BLaER1 treated with 17β-estradiol and CSF1 and Interleukin-3, amounts not matched to agents 10 nM and 100 nM (cell line): ENCODE results near the gene CUX1.
A peak's percentile ranks its signal among the peaks of the same experiment; 100 is the strongest.

Source experiments
- H3K27ac ChIP-seq, 11 experiments: shearing (Covaris generic); formaldehyde crosslinking; 2 replicates each; pipeline ENCODE4 v1.8.1; 2022
- H3K27me3 ChIP-seq, 11 experiments: shearing (Covaris generic); formaldehyde crosslinking; 2 replicates each; pipeline ENCODE4 v1.8.1; 2022
- H3K36me3 ChIP-seq, 11 experiments: shearing (Covaris generic); formaldehyde crosslinking; 2 replicates each; pipeline ENCODE4 v1.8.1; 2022
- H3K4me1 ChIP-seq, 10 experiments: shearing (Covaris generic); formaldehyde crosslinking; 2 replicates each; pipeline ENCODE4 v1.8.1; 2022
- H3K4me2 ChIP-seq, 11 experiments: shearing (Covaris generic); formaldehyde crosslinking; 2 replicates each; pipeline ENCODE4 v1.8.1; 2022
- H3K4me3 ChIP-seq, 10 experiments: shearing (Covaris generic); formaldehyde crosslinking; 2 replicates each; pipeline ENCODE4 v1.8.1; 2022
- H3K9ac ChIP-seq, 11 experiments: shearing (Covaris generic); formaldehyde crosslinking; 2 replicates each; pipeline ENCODE4 v1.8.1; 2022
- H3K9me3 ChIP-seq, 11 experiments: shearing (Covaris generic); formaldehyde crosslinking; replicated peaks in 1 of 11; 2 replicates each; pipeline ENCODE4 v1.8.1; 2022
- H4K20me1 ChIP-seq, 11 experiments: shearing (Covaris generic); formaldehyde crosslinking; 2 replicates each; pipeline ENCODE4 v1.8.1; 2022
- Cebpa-rat ChIP-seq, 11 experiments: shearing (Covaris generic); IDR thresholded peaks; 2 replicates each; pipeline ENCODE4 v1.8.1; 2022

The CUX1 gene

DNA sequence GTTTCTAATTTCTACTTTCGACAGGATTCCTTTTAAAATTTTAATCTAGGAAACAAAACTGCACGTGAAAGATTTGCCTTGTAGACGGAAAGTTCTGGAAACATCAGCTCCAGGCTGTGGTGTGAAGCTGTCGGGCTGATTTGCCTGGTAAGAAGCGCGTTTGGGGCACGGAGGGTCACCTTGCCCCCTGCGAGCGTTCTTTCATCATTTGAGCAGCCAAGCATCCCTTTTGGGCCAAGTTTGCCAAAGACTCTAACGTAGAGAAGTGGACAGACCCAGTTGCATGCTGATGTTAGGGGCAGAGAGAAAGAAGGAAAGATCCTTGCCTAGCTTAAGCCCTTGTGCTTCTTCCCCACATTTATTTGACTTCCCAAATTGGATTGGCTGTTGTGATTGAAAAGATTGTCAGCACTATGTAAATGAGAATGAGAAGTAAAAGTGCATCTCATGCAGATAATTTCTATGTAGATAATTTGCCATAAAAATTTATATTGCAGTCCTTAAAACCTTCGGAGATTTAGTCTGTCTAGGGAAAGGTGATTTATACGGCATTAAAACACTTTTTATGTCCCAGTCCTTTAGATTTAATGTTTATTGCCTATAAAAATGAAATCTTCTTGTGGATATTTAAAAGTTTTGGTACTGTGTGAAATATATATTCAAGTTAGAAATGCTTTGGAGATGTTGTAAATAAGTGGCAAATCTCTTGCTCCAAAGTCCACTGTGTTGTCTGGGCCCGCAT is 76.1 kb downstream of the CUX1 start:
- Histone ChIP-seq H3K9ac (no peak overlapping the region; a peak in 1 of 22 replicates), H4K20me1 (peaks cover 97 to 100% (median 100%) of the 10 kb centered on the region in 11 experiments), H3K27ac (peak overlapping the region in 2 of 11 experiments; percentile 7 to 18; a peak in 2 of 22 replicates), H3K36me3 (peaks cover 0 to 17% (median 5%) of the 10 kb centered on the region in 11 experiments; a peak in 14 of 22 replicates), H3K4me2 (peak overlapping the region in 5 of 11 experiments; percentile 2 to 75 (median 60); a peak in 6 of 22 replicates), H3K9me3 (no peaks in the 10 kb centered on the region), H3K27me3 (no peaks in the 10 kb centered on the region), H3K4me1 (peaks cover 74 to 94% (median 88%) of the 10 kb centered on the region in 10 experiments), H3K4me3 (no peak overlapping the region)
- no peak for TF ChIP-seq Cebpa-rat (IDR thresholded peaks at IDR 0.05)

- peak overlapping the region; percentile 24 to 72 (median 49) for H3K4me2 ChIP-seq
- peaks cover 97 to 100% (median 100%) of the 10 kb centered on the region in 11 experiments for H4K20me1 ChIP-seq
- H3K9me3 ChIP-seq: no peaks in the 10 kb centered on the region
- peaks cover 0 to 33% (median 15%) of the 10 kb centered on the region in 11 experiments; a peak in 14 of 22 replicates for H3K36me3 ChIP-seq
- no peaks in the 10 kb centered on the region for H3K27me3 ChIP-seq
- H3K4me3 ChIP-seq: no peak overlapping the region
- 0 out of 22 replicates have a peak overlapping the region, but pooled peaks of 1 of the 11 experiments have one; percentile 8 for H3K9ac ChIP-seq
- peak overlapping the region in 1 of 11 experiments; percentile 21; a peak in 1 of 22 replicates for H3K27ac ChIP-seq
- peaks cover 56 to 93% (median 74%) of the 10 kb centered on the region in 10 experiments for H3K4me1 ChIP-seq
- TF ChIP-seq Cebpa-rat (IDR thresholded peaks at IDR 0.05): no peak
Measured at GRCh38 chr7:101896316-101896715, 78.9 kb downstream of the CUX1 start.

GRCh38 chr7:101896941-101897340 is 79.5 kb downstream of the CUX1 start:
- no peak overlapping the region for H3K4me3 ChIP-seq
- peaks cover 97 to 100% (median 100%) of the 10 kb centered on the region in 11 experiments; a peak in 21 of 22 replicates for H4K20me1 ChIP-seq
- no peaks in the 10 kb centered on the region for H3K9me3 ChIP-seq
- H3K4me2 ChIP-seq: peak overlapping the region; percentile 24 to 72 (median 49); a peak in 18 of 22 replicates
- peaks cover 54 to 93% (median 73%) of the 10 kb centered on the region in 10 experiments for H3K4me1 ChIP-seq
- H3K27me3 ChIP-seq: no peaks in the 10 kb centered on the region
- peaks cover 0 to 35% (median 19%) of the 10 kb centered on the region in 11 experiments; a peak in 15 of 22 replicates for H3K36me3 ChIP-seq
- no peak for TF ChIP-seq Cebpa-rat (IDR thresholded peaks at IDR 0.05)
- peak overlapping the region in 3 of 11 experiments; percentile 1 to 39 (median 8); a peak in 2 of 22 replicates for H3K27ac ChIP-seq
- H3K9ac ChIP-seq: 0 out of 22 replicates have a peak overlapping the region, but pooled peaks of 2 of the 11 experiments have one; percentile 2 to 8

GRCh38 chr7:101898106-101898505 is 80.7 kb downstream of the CUX1 start:
- no peaks in the 10 kb centered on the region for H3K27me3 ChIP-seq
- H3K36me3 ChIP-seq: peaks cover 0 to 43% (median 29%) of the 10 kb centered on the region in 11 experiments; a peak in 15 of 22 replicates
- TF ChIP-seq Cebpa-rat (IDR thresholded peaks at IDR 0.05): no peak
- peaks cover 47 to 86% (median 66%) of the 10 kb centered on the region in 10 experiments for H3K4me1 ChIP-seq
- H4K20me1 ChIP-seq: peaks cover 93 to 100% (median 100%) of the 10 kb centered on the region in 11 experiments; a peak in 21 of 22 replicates
- H3K4me3 ChIP-seq: no peak overlapping the region
- no peak overlapping the region for H3K27ac ChIP-seq
- H3K4me2 ChIP-seq: peak overlapping the region in 1 of 11 experiments; percentile 72; a peak in 1 of 22 replicates
- no peaks in the 10 kb centered on the region for H3K9me3 ChIP-seq
- no peak overlapping the region for H3K9ac ChIP-seq

- no peak for TF ChIP-seq Cebpa-rat (IDR thresholded peaks at IDR 0.05)
- no peak overlapping the region for H3K4me3 ChIP-seq
- H3K36me3 ChIP-seq: peaks cover 0 to 44% (median 26%) of the 10 kb centered on the region in 11 experiments; a peak in 15 of 22 replicates
- H3K9ac ChIP-seq: no peak overlapping the region
- no peaks in the 10 kb centered on the region for H3K9me3 ChIP-seq
- peak overlapping the region in 1 of 11 experiments; percentile 48; a peak in 1 of 22 replicates for H3K4me2 ChIP-seq
- H3K4me1 ChIP-seq: peaks cover 41 to 79% (median 63%) of the 10 kb centered on the region in 10 experiments
- H4K20me1 ChIP-seq: peaks cover 89 to 100% (median 98%) of the 10 kb centered on the region in 11 experiments; a peak in 21 of 22 replicates
- no peak overlapping the region for H3K27ac ChIP-seq
- H3K27me3 ChIP-seq: no peaks in the 10 kb centered on the region
Measured at GRCh38 chr7:101899616-101900015, 82.2 kb downstream of the CUX1 start.

DNA sequence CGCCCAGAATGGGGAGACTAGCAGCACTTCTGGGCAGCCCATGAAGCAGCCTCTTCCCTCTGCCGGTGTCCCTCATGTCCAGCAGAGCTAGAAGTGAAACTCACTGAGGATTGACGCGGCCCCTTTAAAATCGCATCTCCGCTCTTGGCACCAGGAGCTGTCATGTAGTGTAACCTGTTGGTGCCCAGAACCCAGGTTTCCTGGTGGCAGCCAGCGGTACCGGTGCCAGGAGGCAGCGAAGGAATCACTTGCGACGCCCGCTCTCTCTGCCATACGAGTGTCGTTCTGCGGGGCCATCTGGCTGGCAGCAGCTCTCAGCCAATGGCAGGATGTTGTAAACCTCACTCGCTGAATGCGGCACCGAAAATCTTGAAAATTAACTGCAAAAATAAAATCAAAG is 82.7 kb downstream of the CUX1 start:
- Histone ChIP-seq H3K27ac (no peak overlapping the region), H3K27me3 (no peaks in the 10 kb centered on the region), H3K4me1 (peaks cover 40 to 78% (median 63%) of the 10 kb centered on the region in 10 experiments), H3K4me2 (peak overlapping the region in 1 of 11 experiments; percentile 48; a peak in 1 of 22 replicates), H4K20me1 (peaks cover 87 to 100% (median 98%) of the 10 kb centered on the region in 11 experiments; a peak in 21 of 22 replicates), H3K9ac (no peak overlapping the region; a peak in 1 of 22 replicates), H3K36me3 (peaks cover 0 to 48% (median 26%) of the 10 kb centered on the region in 11 experiments; a peak in 15 of 22 replicates), H3K4me3 (no peak overlapping the region), H3K9me3 (no peaks in the 10 kb centered on the region)
- TF ChIP-seq Cebpa-rat (IDR thresholded peaks at IDR 0.05): no peak

GRCh38 chr7:101901661-101902491 is 84.5 kb downstream of the CUX1 start:
- H3K36me3 ChIP-seq: peaks cover 0 to 58% (median 34%) of the 10 kb centered on the region in 11 experiments; a peak in 16 of 22 replicates
- H3K27me3 ChIP-seq: no peaks in the 10 kb centered on the region
- no peaks in the 10 kb centered on the region for H3K9me3 ChIP-seq
- peak overlapping the region in 1 of 11 experiments; percentile 6; a peak in 1 of 22 replicates for H3K27ac ChIP-seq
- peak overlapping the region in 4 of 11 experiments; percentile 1 to 48 (median 30); a peak in 5 of 22 replicates for H3K4me2 ChIP-seq
- H3K4me1 ChIP-seq: peaks cover 23 to 68% (median 56%) of the 10 kb centered on the region in 10 experiments
- H3K9ac ChIP-seq: no peak overlapping the region
- H4K20me1 ChIP-seq: peaks cover 87 to 100% (median 98%) of the 10 kb centered on the region in 11 experiments; a peak in 21 of 22 replicates
- TF ChIP-seq Cebpa-rat (IDR thresholded peaks at IDR 0.05): no peak
- no peak overlapping the region for H3K4me3 ChIP-seq
